Epithelial cell of proximal tubule (primary cell): ENCODE data around the gene ANKRD28. TPM values are rescaled to one million over a fixed set of nuclear protein-coding genes. Genes with fewer than 3 reads are reported as not detected.

Experiments used
- DNase-seq: peaks from one replicate; pipeline ENCODE4 v3.0.0-alpha.2; 2011; ENCODE audit warnings: low read depth
- H3K4me3 ChIP-seq: 2 replicates; pipeline ENCODE4 v1.5.1; 2011; ENCODE audit warnings: low read depth, mild to moderate bottlenecking, low read length
- CTCF ChIP-seq: conservative IDR thresholded peaks from 2 replicates; pipeline ENCODE4 v1.5.1; 2012; ENCODE audit warnings: low read depth, mild to moderate bottlenecking, low read length
- total RNA-seq: library from RNA; depleted of rRNA; stranded (reverse); fragments of >200 nt; gene quantifications from 2 replicates; pipeline ENCODE4 v1.2.3, GENCODE V29; 2015

ANKRD28 gene
- total RNA-seq, 1 donor from 2014 or later: 17.3 TPM

GRCh38 chr3:15726043-15726442, 71.7 kb downstream of the ANKRD28 start:
- H3K4me3 ChIP-seq: no peak overlapping the region
- TF ChIP-seq CTCF: no peak
- DNase-seq: no peak

DNA sequence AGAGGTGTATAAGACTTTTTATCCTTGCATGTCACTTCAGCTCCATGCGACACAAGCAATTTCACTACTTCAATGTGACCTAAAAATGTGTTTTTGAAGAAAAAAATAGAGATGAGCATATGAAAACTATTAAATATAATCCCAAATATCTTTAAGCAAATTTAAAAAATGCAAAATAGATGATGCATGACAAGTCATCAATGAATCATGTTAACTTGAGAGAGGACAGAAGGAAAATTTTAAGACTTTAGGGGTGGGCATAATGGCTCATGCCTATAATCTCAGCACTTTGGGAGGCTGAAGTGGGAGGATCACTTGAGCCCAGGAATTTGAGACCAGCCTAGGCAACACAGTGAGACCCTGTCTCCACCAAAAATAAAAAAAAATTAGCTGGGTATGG, 73.3 kb downstream of the ANKRD28 start:
- no peak for TF ChIP-seq CTCF
- no peak for DNase-seq
- no peak overlapping the region for H3K4me3 ChIP-seq

GRCh38 chr3:15723624-15723884, 74.2 kb downstream of the ANKRD28 start:
- H3K4me3 ChIP-seq: no peak overlapping the region
- no peak for DNase-seq
- TF ChIP-seq CTCF: no peak

DNA sequence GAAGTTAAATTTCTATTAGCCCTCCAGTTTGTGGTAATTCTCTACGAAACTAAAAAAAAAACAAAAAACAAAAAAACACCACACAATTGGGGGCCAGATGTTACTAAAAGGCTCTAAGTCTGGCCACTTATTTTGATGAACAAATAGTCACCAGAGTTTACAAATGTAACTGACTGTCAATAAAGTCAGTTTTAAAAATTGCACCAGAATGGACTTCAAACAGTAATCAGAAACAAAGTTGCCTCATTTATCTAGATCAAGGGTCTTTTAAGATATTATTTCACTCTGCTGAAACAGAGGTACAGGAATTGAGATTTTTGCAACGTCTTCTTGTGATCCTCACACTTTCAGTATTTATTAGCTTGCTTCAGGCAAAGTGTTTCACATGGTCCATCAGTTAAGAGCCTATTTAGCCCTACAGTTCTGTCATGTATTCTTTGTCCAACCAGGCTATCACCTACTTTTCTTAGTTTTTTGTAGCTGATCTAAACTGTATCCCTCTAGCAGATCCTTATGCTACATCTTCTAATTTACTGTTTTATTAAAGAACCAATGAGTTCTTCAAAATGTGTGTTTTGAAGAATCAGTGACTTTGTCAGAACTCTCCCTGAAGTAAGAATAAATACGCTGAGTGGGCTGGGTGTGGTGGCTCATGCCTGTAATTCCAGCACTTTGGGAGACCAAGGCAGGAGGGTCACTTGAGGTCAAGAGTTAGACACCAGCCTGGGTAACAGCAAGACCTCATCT, 74.7 kb downstream of the ANKRD28 start:
- TF ChIP-seq CTCF: no peak
- DNase-seq: no peak
- no peak overlapping the region for H3K4me3 ChIP-seq

DNA sequence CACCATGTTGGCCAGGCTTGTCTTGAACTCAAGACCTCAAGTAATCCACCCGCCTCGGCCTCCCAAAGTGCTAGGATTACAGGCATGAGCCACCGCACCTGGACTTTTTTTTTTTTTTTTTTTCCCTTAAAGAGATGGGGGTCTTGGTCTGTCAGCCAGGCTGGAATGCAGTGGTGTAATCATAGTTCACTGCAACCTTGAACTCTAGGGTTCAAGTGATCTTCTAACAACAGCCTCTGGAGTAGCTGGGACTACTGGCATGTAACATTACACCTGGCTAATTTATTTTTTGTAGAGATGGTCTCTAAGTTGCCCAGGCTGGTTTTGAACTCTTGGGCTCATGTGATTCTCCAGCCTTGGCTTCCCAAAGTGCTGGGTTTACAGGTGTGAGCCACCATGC, 81.6 kb downstream of the ANKRD28 start:
- no peak overlapping the region for H3K4me3 ChIP-seq
- DNase-seq: no peak
- no peak for TF ChIP-seq CTCF

GRCh38 chr3:15714448-15714847, 83.3 kb downstream of the ANKRD28 start:
- TF ChIP-seq CTCF: no peak
- no peak overlapping the region for H3K4me3 ChIP-seq
- DNase-seq: no peak

DNA sequence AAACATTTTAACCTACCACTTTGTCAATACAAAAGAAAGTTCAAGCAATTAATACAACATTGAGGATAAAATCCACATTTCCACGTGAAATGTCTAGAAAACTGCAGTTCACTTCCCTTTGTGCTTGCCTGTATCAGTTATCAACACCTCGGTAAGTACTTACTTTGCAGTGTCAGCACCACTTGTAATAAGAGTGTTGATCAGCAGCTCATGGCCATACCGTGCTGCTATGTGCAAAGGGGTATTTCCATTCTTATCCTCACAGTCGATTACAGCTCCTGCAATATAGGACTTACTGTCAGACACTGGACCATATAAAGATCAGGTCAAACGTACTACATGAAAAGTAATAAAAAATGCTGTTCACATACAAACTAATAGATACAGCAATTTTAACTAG, 84.4 kb downstream of the ANKRD28 start:
- TF ChIP-seq CTCF: no peak
- no peak overlapping the region for H3K4me3 ChIP-seq
- DNase-seq: no peak
